Adrenal gland (tissue), 12 donors: Measurements from ENCODE around the gene CORO2B. TPM values are rescaled to one million over a fixed set of nuclear protein-coding genes. Genes with fewer than 3 reads are reported as not detected.

Source experiments
- DNase-seq, 7 donors: peaks; one replicate each; pipeline ENCODE4 v3.0.0-alpha.2; 2019 to 2020
- H3K27ac ChIP-seq, 5 donors: fragments of 200-600 bp; sonication (generic) in 4 of 5; 1 replicate in 3 of 5; 2 replicates in 2 of 5; pipeline versions ENCODE4 v1.5.1 to v1.8.0; 2016 to 2020; ENCODE audit warnings: mild to moderate bottlenecking in 1 of 5
- H3K27me3 ChIP-seq: fragments of 200-600 bp; 2 replicates; pipeline ENCODE4 v1.8.0; 2021
- H3K36me3 ChIP-seq, 2 donors: fragments of 200-600 bp; replicated peaks in 1 of 2; 1 replicate in 1 of 2; 2 replicates in 1 of 2; pipeline versions ENCODE4 v1.5.1 to v1.8.0; 2018 to 2022
- H3K4me1 ChIP-seq, 2 donors: fragments of 200-600 bp; replicated peaks in 1 of 2; 1 replicate in 1 of 2; 2 replicates in 1 of 2; pipeline versions ENCODE4 v1.5.1 to v1.8.0; 2018 to 2021
- H3K4me3 ChIP-seq, 4 donors: fragments of 200-600 bp; sonication (generic) in 3 of 4; one replicate each; pipeline ENCODE4 v1.5.1; 2016 to 2018
- H3K9me3 ChIP-seq, 3 donors: fragments of 200-600 bp; sonication (generic) in 1 of 3; replicated peaks in 1 of 3; 1 replicate in 2 of 3; 2 replicates in 1 of 3; pipeline versions ENCODE4 v1.5.1 to v1.8.0; 2016 to 2021
- POLR2A ChIP-seq, 2 donors: fragments of 450-650 bp; IDR thresholded peaks; one replicate each; pipeline ENCODE4 v1.6.1; 2017; ENCODE audit warnings: antibody characterized with exemption in 2 of 2, mild to moderate bottlenecking in 2 of 2, moderate library complexity in 1 of 2
- WGBS, 4 donors: extraction: QIAGEN DNeasy Blood & Tissue Kit in 2 of 4; methylation state at CpG; one replicate each; pipeline versions ENCODE4 v1.1.5 to v1.1.7; 2013 to 2017; 5-methylcytosine and 5-hydroxymethylcytosine counted together
- intact Hi-C, 2 donors: fragments of 100-400 bp; cut with DNase I; formaldehyde crosslinking; loops; one replicate each; pipeline versions ENCODE4 v1.14.1 to v1.15.0; 2022 to 2023
- polyA plus RNA-seq, 3 donors: library from polyadenylated mRNA; stranded (reverse); fragments of 200-250 nt in 2 of 3; fragments of 350-450 nt in 1 of 3; fragmentation: Illumina TruSeq in 1 of 3; extraction: RNeasy Lipid Tissue Mini Kit (QIAGEN cat#74804) in 1 of 3; gene quantifications; one replicate each; pipeline ENCODE4 v1.2.3, GENCODE V29; 2013 to 2014
- total RNA-seq, 9 donors: library from RNA; depleted of rRNA in 4 of 9; stranded (reverse); fragments of >200 nt in 4 of 9; fragments of 120-200 nt in 1 of 9; fragmentation: NEBNext Ultra II Directional in 1 of 9; extraction: Animal tissue kit (Norgen Biotek cat#: 25700) in 1 of 9; gene quantifications; one replicate each; pipeline versions ENCODE4 v1.1.0 to v1.2.4, GENCODE V29; 2013 to 2023
- TF ChIP-seq, protein P1 (sequence below), 6 experiments: fragments of 450-650 bp in 4 of 6; fragments of 200-600 bp in 2 of 6; sonication (generic) in 1 of 6; IDR thresholded peaks; 1 replicate in 5 of 6; 2 replicates in 1 of 6; pipeline versions ENCODE4 v1.5.1 to v1.8.0; 2016 to 2021; ENCODE audit warnings: antibody characterized with exemption in 6 of 6, mild to moderate bottlenecking in 2 of 6, moderate library complexity in 1 of 6
- donor health status: healthy with polysubstance abuse.
- donor health status: Bipolar disorder and iron deficiency.
- donor health status: DM: yes; HTN: yes; CAD: no.
- donor health status: DM: no; HTN: no; CAD: no.
- donor health status: DM: no; HTN: no; CAD: no.
- donor health status: DM: yes; HTN: yes; CAD: no.

The CORO2B gene
- total and polyA plus RNA-seq, 12 donors, result 2.8 to 8.4 (median 4.3) TPM

- no peak for TF ChIP-seq POLR2A (IDR thresholded peaks at IDR 0.05)
- TF ChIP-seq, protein P1, sequence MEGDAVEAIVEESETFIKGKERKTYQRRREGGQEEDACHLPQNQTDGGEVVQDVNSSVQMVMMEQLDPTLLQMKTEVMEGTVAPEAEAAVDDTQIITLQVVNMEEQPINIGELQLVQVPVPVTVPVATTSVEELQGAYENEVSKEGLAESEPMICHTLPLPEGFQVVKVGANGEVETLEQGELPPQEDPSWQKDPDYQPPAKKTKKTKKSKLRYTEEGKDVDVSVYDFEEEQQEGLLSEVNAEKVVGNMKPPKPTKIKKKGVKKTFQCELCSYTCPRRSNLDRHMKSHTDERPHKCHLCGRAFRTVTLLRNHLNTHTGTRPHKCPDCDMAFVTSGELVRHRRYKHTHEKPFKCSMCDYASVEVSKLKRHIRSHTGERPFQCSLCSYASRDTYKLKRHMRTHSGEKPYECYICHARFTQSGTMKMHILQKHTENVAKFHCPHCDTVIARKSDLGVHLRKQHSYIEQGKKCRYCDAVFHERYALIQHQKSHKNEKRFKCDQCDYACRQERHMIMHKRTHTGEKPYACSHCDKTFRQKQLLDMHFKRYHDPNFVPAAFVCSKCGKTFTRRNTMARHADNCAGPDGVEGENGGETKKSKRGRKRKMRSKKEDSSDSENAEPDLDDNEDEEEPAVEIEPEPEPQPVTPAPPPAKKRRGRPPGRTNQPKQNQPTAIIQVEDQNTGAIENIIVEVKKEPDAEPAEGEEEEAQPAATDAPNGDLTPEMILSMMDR (IDR thresholded peaks at IDR 0.05), result no peak
- Histone ChIP-seq H3K27me3 (no peaks in the 10 kb centered on the region), H3K36me3 (no peaks in the 10 kb centered on the region), H3K27ac (peak overlapping the region in 1 of 5 donors; percentile 19), H3K4me1 (peaks cover 6 to 23% of the 10 kb centered on the region in 2 donors), H3K9me3 (no peaks in the 10 kb centered on the region), H3K4me3 (no peak overlapping the region)
- DNase-seq, result peak in 5 of 7 donors; percentile 13 to 65 (median 31)
- intact Hi-C loops, result no loop called here
- 17 to 45% (median 29%) methylated on average over 6 of the region's 6 CpGs for WGBS, 4 donors
Measured at GRCh38 chr15:68704496-68705021, 125.8 kb downstream of the CORO2B start.

DNA sequence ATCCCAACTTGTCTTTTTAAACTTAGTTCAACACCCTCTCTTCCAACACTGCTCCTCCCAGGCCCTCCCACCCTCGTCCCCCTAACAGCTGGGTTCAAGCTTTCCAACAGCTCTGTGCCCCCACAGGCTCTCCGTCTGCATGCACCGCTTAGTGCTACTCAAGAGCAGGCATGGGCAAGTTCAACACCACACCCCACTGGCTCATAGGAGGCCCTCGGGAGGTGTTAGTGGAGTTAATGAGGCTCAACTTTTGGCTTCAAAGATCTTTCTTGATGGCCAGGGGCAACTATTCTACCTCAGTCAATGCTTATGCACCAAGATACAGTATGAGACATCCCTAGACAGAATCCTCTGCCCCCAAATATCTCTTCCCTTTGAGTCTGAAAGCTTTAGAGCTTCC is 127.5 kb downstream of the CORO2B start:
- H3K27ac ChIP-seq, result no peak overlapping the region
- no peaks in the 10 kb centered on the region for H3K9me3 ChIP-seq
- DNase-seq, result no peak

DNA sequence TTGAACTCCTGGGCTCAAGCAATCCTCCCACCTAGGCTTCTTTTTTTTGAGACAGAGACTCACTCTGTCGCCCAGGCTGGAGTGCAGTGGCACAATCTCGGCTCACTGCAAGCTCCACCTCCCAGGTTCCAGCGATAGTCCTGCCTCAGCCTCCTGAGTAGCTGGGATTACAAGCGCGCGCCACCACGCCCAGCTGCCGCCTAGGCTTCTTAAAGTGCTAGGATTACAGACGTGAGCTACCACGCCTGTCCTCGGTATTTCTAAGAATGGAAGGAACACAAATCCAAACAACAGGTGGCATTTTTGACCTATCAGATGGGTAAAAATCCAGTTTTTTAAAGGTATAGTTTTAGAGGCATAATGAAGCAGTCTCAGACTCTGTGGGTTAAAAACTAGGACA is 128.1 kb downstream of the CORO2B start:
- no peak for TF ChIP-seq POLR2A (IDR thresholded peaks at IDR 0.05)
- TF ChIP-seq, protein P1 (IDR thresholded peaks at IDR 0.05), result no peak
- H3K27me3 ChIP-seq, result no peaks in the 10 kb centered on the region
- H3K4me1 ChIP-seq, result peaks cover 0 to 9% of the 10 kb centered on the region in 2 donors
- no peak overlapping the region for H3K27ac ChIP-seq
- 86 to 94% (median 87%) methylated on average over 11 of the region's 11 CpGs for WGBS, 4 donors
- intact Hi-C loops, result no loop called here
- no peaks in the 10 kb centered on the region for H3K9me3 ChIP-seq
- H3K36me3 ChIP-seq, result no peaks in the 10 kb centered on the region
- DNase-seq, result no peak
- no peak overlapping the region for H3K4me3 ChIP-seq

More for the DNA sequence above, 127.5 kb downstream of the CORO2B start:
- Histone ChIP-seq H3K27me3 (no peaks in the 10 kb centered on the region), H3K4me3 (no peak overlapping the region), H3K36me3 (no peaks in the 10 kb centered on the region), H3K4me1 (peaks cover 0 to 9% of the 10 kb centered on the region in 2 donors)
- TF ChIP-seq, protein P1 (IDR thresholded peaks at IDR 0.05), result no peak
- TF ChIP-seq POLR2A (IDR thresholded peaks at IDR 0.05), result no peak
- WGBS, 4 donors, result 80 to 84% (median 83%) methylated on average over 4 of the region's 4 CpGs
- intact Hi-C loops, result no loop called here

GRCh38 chr15:68707386-68707785 is 128.6 kb downstream of the CORO2B start:
- 47 to 57% (median 51%) methylated on average over 5 of the region's 5 CpGs for whole genome bisulfite sequencing, 4 donors
- intact Hi-C loops, result no loop called here

More at GRCh38 chr15:68707386-68707785, 128.6 kb downstream of the CORO2B start:
- Histone ChIP-seq H3K27me3 (no peaks in the 10 kb centered on the region), H3K4me1 (peaks cover 0 to 9% of the 10 kb centered on the region in 2 donors), H3K36me3 (no peaks in the 10 kb centered on the region), H3K27ac (no peak overlapping the region), H3K9me3 (no peaks in the 10 kb centered on the region), H3K4me3 (no peak overlapping the region)
- no peak for DNase-seq
- TF ChIP-seq POLR2A (IDR thresholded peaks at IDR 0.05), result no peak
- TF ChIP-seq, protein P1 (IDR thresholded peaks at IDR 0.05), result no peak
